Spleen (tissue), 7 donors: ENCODE measurements around the gene PHC2.

Experiments
- CTCF ChIP-seq, 11 experiments: fragments of 200-600 bp in 7 of 11; fragments of 450-650 bp in 4 of 11; sonication (generic) in 4 of 11; IDR thresholded peaks in 8 of 11; conservative IDR thresholded peaks in 3 of 11; 1 replicate in 7 of 11; 2 replicates in 4 of 11; pipeline versions ENCODE4 v1.4.0 to v1.8.0; 2016 to 2021; ENCODE audit warnings: antibody characterized with exemption in 11 of 11, inconsistent platforms in 4 of 11, mild to moderate bottlenecking in 1 of 11
- POLR2A ChIP-seq, 3 donors: fragments of 450-650 bp; IDR thresholded peaks; one replicate each; pipeline ENCODE4 v1.5.1; 2017; ENCODE audit warnings: antibody characterized with exemption in 3 of 3, mild to moderate bottlenecking in 1 of 3
- donor health status: DM: no; HTN: no; CAD: no; lungs with moderate emphysema.
- donor health status: DM: no; HTN: no; CAD: no.
- donor health status: DM: no; HTN: no; CAD: no.

DNA sequence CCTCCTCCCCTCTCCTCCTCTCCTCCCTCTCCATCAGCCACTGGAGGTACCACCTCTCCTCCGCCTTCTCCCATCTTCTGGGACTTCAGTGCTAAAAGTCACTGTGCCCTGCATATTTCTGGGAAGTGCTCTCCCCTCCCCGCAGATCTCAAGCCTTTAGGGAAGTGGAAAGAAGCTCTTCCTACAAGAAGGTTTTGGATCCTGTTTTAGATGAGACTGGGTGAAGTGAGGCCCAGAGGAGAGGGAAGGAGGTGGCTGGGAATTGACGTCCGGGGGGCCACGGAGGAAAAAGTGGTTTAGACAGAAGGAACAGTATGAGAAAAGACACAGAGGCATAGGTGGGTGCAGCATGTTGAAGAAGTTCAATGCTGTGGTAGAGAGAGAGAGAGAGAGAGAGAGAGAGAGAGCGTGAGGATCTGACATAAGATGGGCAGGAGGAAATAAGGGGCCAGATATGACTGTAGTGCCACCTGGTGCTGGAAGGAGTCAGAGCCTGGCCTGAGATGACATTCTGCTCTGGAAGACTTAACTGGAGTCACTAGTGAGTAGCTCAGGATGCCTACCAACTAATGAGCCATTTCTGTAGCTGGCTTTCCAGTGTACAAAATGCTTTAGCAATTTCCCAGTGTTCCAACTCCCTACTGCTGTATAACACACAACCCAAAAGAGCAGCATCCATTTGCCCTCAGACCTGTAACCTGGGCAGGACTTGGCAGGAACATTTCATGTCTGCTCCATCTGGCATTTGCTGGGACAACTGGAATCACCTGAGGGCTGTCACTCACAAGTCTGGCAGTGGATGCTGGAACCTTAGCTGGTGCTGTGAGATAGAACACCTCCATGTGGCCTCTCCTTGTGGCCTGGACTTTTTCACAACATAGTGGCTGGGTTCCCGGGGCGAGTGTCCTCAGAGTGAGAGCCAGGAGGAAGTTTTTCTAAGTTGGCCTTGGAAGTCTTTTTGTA, 24.9 kb upstream of the PHC2 start:
- no peak for TF ChIP-seq POLR2A (IDR thresholded peaks at IDR 0.05)
- peak in 10 of 11 experiments; percentile 30 to 77 (median 59) for TF ChIP-seq CTCF (IDR thresholded peaks at IDR 0.05 in 8 of 11, conservative IDR thresholded peaks at IDR 0.05 in 3 of 11)
